ENCODE data around the gene TLL1. TPM values are rescaled to one million over a fixed set of nuclear protein-coding genes. Genes with fewer than 3 reads are reported as not detected.

The TLL1 gene
- total and polyA plus RNA-seq, 7 donors = 0.60 to 7.5 (median 4.8) TPM; not detected in 1

DNA sequence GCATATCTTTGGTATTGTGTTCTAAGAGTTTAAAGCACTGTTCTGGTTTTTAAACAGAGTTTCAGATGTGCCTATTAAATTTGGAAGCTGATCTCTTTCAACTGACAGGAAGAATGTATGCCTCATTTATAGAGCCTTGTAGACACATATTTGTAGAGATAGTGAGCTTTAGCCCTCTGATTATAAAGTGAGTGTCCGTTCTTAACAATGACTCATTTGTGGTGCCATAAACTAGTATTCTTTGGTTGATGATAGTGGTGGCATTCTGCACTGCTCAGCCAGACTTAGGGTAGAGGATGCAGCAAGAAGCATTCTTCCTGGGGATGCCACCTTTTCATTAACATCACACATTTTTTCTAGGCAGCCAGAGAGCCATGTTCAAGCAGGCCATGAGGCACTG, 121.7 kb downstream of the TLL1 start:
- Histone ChIP-seq H3K27ac (no peak overlapping the region), H3K4me3 (no peak overlapping the region)

DNA sequence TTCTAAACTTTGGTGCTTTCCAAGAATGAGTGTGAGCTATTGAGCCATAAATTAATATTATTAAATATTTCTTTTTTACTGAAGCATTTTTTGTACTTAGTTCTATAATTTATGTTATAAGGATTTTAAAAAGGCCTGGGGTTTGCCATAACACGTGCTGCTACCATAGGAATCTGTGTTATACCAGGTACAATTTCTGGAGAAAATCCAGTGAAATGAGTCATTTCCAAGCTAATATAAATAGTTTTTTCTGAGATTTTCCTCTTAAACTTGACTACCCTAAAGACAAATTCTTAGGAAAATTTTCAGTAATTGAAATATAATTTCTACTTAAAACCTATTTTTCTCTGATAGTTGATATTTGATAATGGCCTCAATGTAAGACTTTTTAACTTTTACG, 130.8 kb downstream of the TLL1 start:
- Histone ChIP-seq H3K4me3 (no peak overlapping the region), H3K36me3 (no peaks in the 10 kb centered on the region), H3K27ac (no peak overlapping the region), H3K9me3 (no peaks in the 10 kb centered on the region), H3K27me3 (no peaks in the 10 kb centered on the region), H3K4me1 (no peaks in the 10 kb centered on the region)
- WGBS, 2 donors = 84 to 90% methylated on average over 2 of the region's 2 CpGs
- no peak for DNase-seq
- TF ChIP-seq, protein P1, sequence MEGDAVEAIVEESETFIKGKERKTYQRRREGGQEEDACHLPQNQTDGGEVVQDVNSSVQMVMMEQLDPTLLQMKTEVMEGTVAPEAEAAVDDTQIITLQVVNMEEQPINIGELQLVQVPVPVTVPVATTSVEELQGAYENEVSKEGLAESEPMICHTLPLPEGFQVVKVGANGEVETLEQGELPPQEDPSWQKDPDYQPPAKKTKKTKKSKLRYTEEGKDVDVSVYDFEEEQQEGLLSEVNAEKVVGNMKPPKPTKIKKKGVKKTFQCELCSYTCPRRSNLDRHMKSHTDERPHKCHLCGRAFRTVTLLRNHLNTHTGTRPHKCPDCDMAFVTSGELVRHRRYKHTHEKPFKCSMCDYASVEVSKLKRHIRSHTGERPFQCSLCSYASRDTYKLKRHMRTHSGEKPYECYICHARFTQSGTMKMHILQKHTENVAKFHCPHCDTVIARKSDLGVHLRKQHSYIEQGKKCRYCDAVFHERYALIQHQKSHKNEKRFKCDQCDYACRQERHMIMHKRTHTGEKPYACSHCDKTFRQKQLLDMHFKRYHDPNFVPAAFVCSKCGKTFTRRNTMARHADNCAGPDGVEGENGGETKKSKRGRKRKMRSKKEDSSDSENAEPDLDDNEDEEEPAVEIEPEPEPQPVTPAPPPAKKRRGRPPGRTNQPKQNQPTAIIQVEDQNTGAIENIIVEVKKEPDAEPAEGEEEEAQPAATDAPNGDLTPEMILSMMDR (IDR thresholded peaks at IDR 0.05) = no peak
- TF ChIP-seq EP300 (IDR thresholded peaks at IDR 0.05) (no peak), POLR2A (IDR thresholded peaks at IDR 0.05) (no peak), POLR2AphosphoS5 (IDR thresholded peaks at IDR 0.05) (no peak)
- intact Hi-C loops (cut with DNase I) = no loop called here

More for the DNA sequence above, 121.7 kb downstream of the TLL1 start:
- TF ChIP-seq POLR2AphosphoS5 (IDR thresholded peaks at IDR 0.05) = no peak
- TF ChIP-seq EP300 (IDR thresholded peaks at IDR 0.05) = no peak
- no peak for TF ChIP-seq POLR2A (IDR thresholded peaks at IDR 0.05)
- TF ChIP-seq, protein P1 (IDR thresholded peaks at IDR 0.05) = no peak
- Histone ChIP-seq H3K4me1 (no peaks in the 10 kb centered on the region), H3K27me3 (no peaks in the 10 kb centered on the region), H3K9me3 (no peaks in the 10 kb centered on the region), H3K36me3 (no peaks in the 10 kb centered on the region)
- WGBS, 2 donors = 6 to 49% methylated on average over 1 of the region's 1 CpG
- no peak for DNase-seq
- intact Hi-C loops (cut with DNase I) = no loop called here

DNA sequence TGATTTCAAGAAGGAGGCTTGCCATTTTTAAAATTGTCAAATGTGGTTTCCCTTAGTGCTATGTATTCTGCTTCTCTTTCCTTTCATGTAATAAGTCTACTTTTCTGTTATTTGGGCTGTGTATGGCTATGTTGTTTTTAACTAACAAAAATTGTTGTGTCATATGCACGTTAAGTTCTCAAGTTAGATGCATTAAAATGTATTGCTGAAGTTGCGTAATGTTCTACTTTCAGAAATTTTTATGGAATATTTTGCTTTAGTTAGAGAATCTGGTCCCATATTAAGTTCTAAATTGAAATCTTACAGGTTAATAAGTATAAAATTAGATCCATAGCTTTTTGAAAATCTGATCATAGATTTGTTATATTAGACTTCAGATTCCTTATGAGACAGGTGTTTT, 133.2 kb downstream of the TLL1 start:
- intact Hi-C loops (cut with DNase I) = no loop called here
- Histone ChIP-seq H3K4me1 (no peaks in the 10 kb centered on the region), H3K27me3 (no peaks in the 10 kb centered on the region), H3K4me3 (no peak overlapping the region), H3K9me3 (no peaks in the 10 kb centered on the region), H3K36me3 (no peaks in the 10 kb centered on the region), H3K27ac (no peak overlapping the region)
- WGBS, 2 donors = 87 to 89% methylated on average over 2 of the region's 2 CpGs
- no peak for DNase-seq
- no peak for TF ChIP-seq POLR2AphosphoS5 (IDR thresholded peaks at IDR 0.05)
- TF ChIP-seq, protein P1 (IDR thresholded peaks at IDR 0.05) = no peak
- no peak for TF ChIP-seq POLR2A (IDR thresholded peaks at IDR 0.05)
- TF ChIP-seq EP300 (IDR thresholded peaks at IDR 0.05) = no peak

DNA sequence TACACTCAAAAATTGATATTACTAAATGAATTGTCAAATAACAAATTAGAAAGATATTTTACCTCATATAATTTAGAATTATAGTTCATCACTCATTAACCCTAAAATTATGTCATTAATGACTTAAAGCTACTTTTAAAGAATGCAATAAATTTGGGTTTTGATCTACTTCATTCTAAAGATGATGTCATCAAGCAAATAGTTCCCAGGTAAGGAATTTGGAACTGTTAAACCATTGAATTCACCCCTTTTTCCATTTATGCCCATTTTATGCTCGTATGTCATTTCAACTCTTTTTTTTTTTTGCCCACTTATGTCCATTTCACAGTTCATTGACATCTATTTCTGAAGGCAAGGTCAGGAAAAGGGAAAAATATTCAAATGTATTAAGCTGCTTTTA, 135.5 kb downstream of the TLL1 start:
- TF ChIP-seq POLR2AphosphoS5 (IDR thresholded peaks at IDR 0.05) = no peak
- no peak for TF ChIP-seq POLR2A (IDR thresholded peaks at IDR 0.05)
- TF ChIP-seq, protein P1 (IDR thresholded peaks at IDR 0.05) = no peak
- TF ChIP-seq EP300 (IDR thresholded peaks at IDR 0.05) = no peak
- intact Hi-C loops (cut with DNase I) = no loop called here
- no peaks in the 10 kb centered on the region for H3K4me1 ChIP-seq
- 62 to 79% methylated on average over 1 of the region's 1 CpG for WGBS, 2 donors
- no peaks in the 10 kb centered on the region for H3K9me3 ChIP-seq
- no peaks in the 10 kb centered on the region for H3K36me3 ChIP-seq
- H3K27ac ChIP-seq = no peak overlapping the region
- DNase-seq = no peak
- H3K27me3 ChIP-seq = no peaks in the 10 kb centered on the region
- no peak overlapping the region for H3K4me3 ChIP-seq
